22Rv1 (cell line): ENCODE data around the gene SLC2A13.

Source experiments
- CTCF ChIP-seq: fragments of 450-650 bp; IDR thresholded peaks from 2 replicates; pipeline ENCODE4 v1.5.1; 2017; ENCODE audit warnings: mild to moderate bottlenecking
- ZFX ChIP-seq: fragments of 450-650 bp; IDR thresholded peaks from 2 replicates; pipeline ENCODE4 v1.6.1; 2017; ENCODE audit warnings: antibody characterized with exemption, borderline replicate concordance

- TF ChIP-seq CTCF (no peak), ZFX (no peak)
These were observed 21.5 kb upstream of the SLC2A13 start for GRCh38 chr12:40127408-40127807.
